ENCODE data around the gene DYSF.

DNA sequence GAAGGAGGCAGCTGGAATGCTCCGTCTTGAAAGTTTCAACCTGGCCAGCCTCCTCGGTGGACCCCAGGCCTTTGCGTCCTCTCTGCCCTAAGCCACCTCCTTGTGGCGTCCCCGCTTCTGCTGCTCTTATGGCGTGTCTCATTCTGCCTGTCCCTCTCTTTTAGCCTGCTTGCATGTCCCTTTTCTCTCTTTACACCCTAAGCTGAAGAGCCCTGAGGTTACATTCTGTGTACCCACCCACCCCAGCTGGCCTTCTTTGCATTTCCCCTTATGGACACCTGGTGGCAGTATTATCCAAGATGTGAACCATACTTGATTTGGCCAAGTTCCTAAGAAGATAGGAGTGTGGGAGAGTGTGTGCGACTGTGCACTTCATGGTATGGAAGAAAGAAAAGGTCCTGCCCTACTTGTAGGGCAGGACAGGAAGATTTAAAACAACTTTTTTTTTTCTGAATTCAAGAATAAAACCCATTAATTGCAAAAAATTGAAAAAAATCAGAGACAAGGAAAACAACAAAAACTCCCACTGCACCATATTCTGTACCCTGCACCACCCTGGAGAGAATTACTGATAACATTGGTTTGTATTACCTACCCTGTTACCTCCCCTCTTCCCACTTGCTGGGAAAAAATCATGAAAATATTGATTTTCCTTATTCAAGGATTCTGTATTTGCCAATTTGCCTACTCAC is 77.4 kb downstream of the DYSF start:
- TF ChIP-seq CTCF (IDR thresholded peaks at IDR 0.05) (peak; percentile 41 to 55), POLR2A (IDR thresholded peaks at IDR 0.05) (no peak), EP300 (IDR thresholded peaks at IDR 0.05) (no peak), POLR2AphosphoS5 (IDR thresholded peaks at IDR 0.05) (no peak)
